ENCODE measurements around the gene ELMO1. TPM values are rescaled to one million over a fixed set of nuclear protein-coding genes. Genes with fewer than 3 reads are reported as not detected.

ELMO1 gene
- total RNA-seq, 2 donors from 2014 or later = 66.0 to 72.2 TPM

GRCh38 chr7:37394158-37394557, 54.5 kb downstream of the ELMO1 start:
- no peaks in the 10 kb centered on the region for H3K27me3 ChIP-seq (replicated peaks; ENCODE audit: insufficient read depth)
- no peak overlapping the region for H3K27ac ChIP-seq
- no peak for ATAC-seq (ENCODE audit: insufficient number of reproducible peaks, low FRiP score, low read depth)
- no peaks in the 10 kb centered on the region for H3K9me3 ChIP-seq
- H3K4me3 ChIP-seq = no peak overlapping the region
- no peak for DNase-seq (ENCODE audit: low spot score)
- H3K4me1 ChIP-seq (ENCODE audit: control insufficient read depth in 1 of 2, low read depth in 2 of 2) = peaks cover 3 to 5% of the 10 kb centered on the region in 2 donors
- no peak for TF ChIP-seq CTCF (IDR thresholded peaks at IDR 0.05)
- H3K36me3 ChIP-seq = no peaks in the 10 kb centered on the region

GRCh38 chr7:37393476-37393875, 55.2 kb downstream of the ELMO1 start:
- Histone ChIP-seq H3K4me3 (no peak overlapping the region), H3K9me3 (no peaks in the 10 kb centered on the region), H3K36me3 (no peaks in the 10 kb centered on the region), H3K27me3 (replicated peaks; ENCODE audit: insufficient read depth) (no peaks in the 10 kb centered on the region), H3K4me1 (ENCODE audit: control insufficient read depth in 1 of 2, low read depth in 2 of 2) (peaks cover 3 to 12% of the 10 kb centered on the region in 2 donors), H3K27ac (no peak overlapping the region)
- ATAC-seq (ENCODE audit: insufficient number of reproducible peaks, low FRiP score, low read depth) = no peak
- DNase-seq (ENCODE audit: low spot score) = no peak
- TF ChIP-seq CTCF (IDR thresholded peaks at IDR 0.05) = no peak

- DNase-seq (ENCODE audit: low spot score) (no peak), ATAC-seq (ENCODE audit: insufficient number of reproducible peaks, low FRiP score, low read depth) (no peak)
- Histone ChIP-seq H3K36me3 (no peaks in the 10 kb centered on the region), H3K27me3 (replicated peaks; ENCODE audit: insufficient read depth) (no peaks in the 10 kb centered on the region), H3K27ac (no peak overlapping the region), H3K4me3 (no peak overlapping the region), H3K4me1 (ENCODE audit: control insufficient read depth in 1 of 2, low read depth in 2 of 2) (peaks cover 3 to 13% of the 10 kb centered on the region in 2 donors), H3K9me3 (no peaks in the 10 kb centered on the region)
- no peak for TF ChIP-seq CTCF (IDR thresholded peaks at IDR 0.05)
Measured at GRCh38 chr7:37392673-37393017, 56.0 kb downstream of the ELMO1 start.

GRCh38 chr7:37391791-37392672, 56.6 kb downstream of the ELMO1 start:
- no peaks in the 10 kb centered on the region for H3K27me3 ChIP-seq (replicated peaks; ENCODE audit: insufficient read depth)
- H3K36me3 ChIP-seq = no peaks in the 10 kb centered on the region
- H3K4me3 ChIP-seq = no peak overlapping the region
- DNase-seq (ENCODE audit: low spot score) (no peak), ATAC-seq (ENCODE audit: insufficient number of reproducible peaks, low FRiP score, low read depth) (no peak)
- TF ChIP-seq CTCF (IDR thresholded peaks at IDR 0.05) = no peak
- peaks cover 3 to 13% of the 10 kb centered on the region in 2 donors for H3K4me1 ChIP-seq (ENCODE audit: control insufficient read depth in 1 of 2, low read depth in 2 of 2)
- H3K9me3 ChIP-seq = no peaks in the 10 kb centered on the region
- no peak overlapping the region for H3K27ac ChIP-seq

GRCh38 chr7:37390114-37390513, 58.5 kb downstream of the ELMO1 start:
- no peak overlapping the region for H3K4me3 ChIP-seq
- H3K9me3 ChIP-seq = no peaks in the 10 kb centered on the region
- H3K27me3 ChIP-seq (replicated peaks; ENCODE audit: insufficient read depth) = no peaks in the 10 kb centered on the region
- peaks cover 3 to 13% of the 10 kb centered on the region in 2 donors for H3K4me1 ChIP-seq (ENCODE audit: control insufficient read depth in 1 of 2, low read depth in 2 of 2)
- no peaks in the 10 kb centered on the region for H3K36me3 ChIP-seq
- TF ChIP-seq CTCF (IDR thresholded peaks at IDR 0.05) = no peak
- no peak overlapping the region for H3K27ac ChIP-seq
- DNase-seq (ENCODE audit: low spot score) = no peak
- ATAC-seq (ENCODE audit: insufficient number of reproducible peaks, low FRiP score, low read depth) = no peak

Data from thoracic aorta (tissue), 2 donors.